ENCODE measurements around the gene TSPYL1. TPM values are rescaled to one million over a fixed set of nuclear protein-coding genes. Genes with fewer than 3 reads are reported as not detected.
A peak's percentile ranks its signal among the peaks of the same experiment; 100 is the strongest.
"Not testable (repeated sequence)": the region's sequence is repeated elsewhere in the genome, so short reads cannot be mapped to it uniquely, and the experiment has no call there.

The TSPYL1 gene
- total RNA-seq, 2 experiments from 2014 or later: 37.8 to 38.4 TPM

DNA sequence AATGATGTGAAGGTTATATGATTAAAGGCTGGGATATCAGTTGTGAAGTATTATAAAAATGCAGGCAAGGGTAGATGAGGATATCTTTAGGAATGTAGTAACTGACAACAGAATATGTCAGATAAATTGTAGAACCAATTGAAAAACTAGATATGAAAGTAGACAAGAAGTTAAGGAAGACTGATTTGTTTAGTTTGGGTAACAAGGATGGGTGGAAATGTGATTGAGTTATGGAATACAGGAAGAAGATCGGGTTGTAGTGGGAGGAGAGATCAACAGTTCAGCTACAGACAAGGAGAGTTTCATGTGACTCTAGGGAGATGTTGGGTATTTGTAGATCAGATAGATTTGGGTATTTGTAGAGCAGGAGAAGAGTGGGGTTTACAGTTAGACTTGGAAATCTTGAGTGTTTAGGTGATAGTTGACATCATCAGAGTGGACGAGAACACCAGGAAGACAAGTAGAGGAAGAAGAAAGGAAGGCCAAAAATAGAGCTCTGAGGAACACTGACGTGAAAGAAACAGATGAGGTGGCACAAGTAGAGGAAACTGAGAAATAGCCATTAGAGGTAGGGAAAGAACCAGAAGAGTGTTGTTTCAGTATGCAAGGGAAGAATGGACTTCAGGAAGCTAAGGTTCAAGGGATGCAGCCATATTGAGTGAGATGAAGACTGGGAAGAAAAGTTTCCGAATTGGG lies 12.1 kb upstream of the TSPYL1 start:
- Mint-ChIP-seq H3K9me3 (ENCODE audit: insufficient read depth) (no peaks in the 10 kb centered on the region), H3K4me1 (ENCODE audit: low read depth) (no peaks in the 10 kb centered on the region), H3K4me3 (no peak overlapping the region), H3K27ac (no peak overlapping the region), H3K27me3 (ENCODE audit: low read depth) (peaks cover 2% of the 10 kb centered on the region), H3K36me3 (ENCODE audit: low read depth) (no peaks in the 10 kb centered on the region)
- DNase-seq (no peak), ATAC-seq (no peak)
- ChIA-PET CTCF (interaction anchor here (1.2 to 1.4 kb wide), 2 partner anchors 243 to 271 kb away, joined by 3 read pairs; no protein-coding TSS in a partner anchor), POLR2A (no interaction called here)

DNA sequence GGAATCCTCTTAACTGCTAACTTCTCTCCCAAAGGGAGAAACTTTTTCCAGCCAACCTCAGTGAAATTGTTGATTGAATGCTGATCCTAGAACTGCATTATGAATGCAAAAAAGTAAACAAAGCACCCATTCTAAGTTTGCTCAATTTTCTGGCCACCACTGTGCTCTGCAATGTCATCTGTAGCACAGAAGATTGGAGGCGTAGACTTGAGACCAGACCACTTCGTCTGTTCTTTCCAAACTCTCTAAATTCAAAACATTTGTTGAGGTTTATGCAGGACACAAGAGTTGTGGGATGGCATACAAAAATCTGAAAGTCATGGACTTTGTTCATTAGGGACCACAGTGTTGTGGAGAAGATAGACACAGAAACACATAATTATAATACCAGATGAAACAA lies 11.1 kb upstream of the TSPYL1 start:
- no peaks in the 10 kb centered on the region for H3K36me3 Mint-ChIP-seq (ENCODE audit: low read depth)
- H3K4me3 Mint-ChIP-seq: no peak overlapping the region
- ChIA-PET CTCF (interaction anchor here (1.4 to 3.5 kb wide), 2 partner anchors 243 to 272 kb away, joined by 3 to 39 read pairs; no protein-coding TSS in a partner anchor), POLR2A (no interaction called here)
- DNase-seq (no peak), ATAC-seq (no peak)
- H3K9me3 Mint-ChIP-seq (ENCODE audit: insufficient read depth): no peaks in the 10 kb centered on the region
- H3K27me3 Mint-ChIP-seq (ENCODE audit: low read depth): peaks cover 2% of the 10 kb centered on the region
- no peak overlapping the region for H3K27ac Mint-ChIP-seq
- no peaks in the 10 kb centered on the region for H3K4me1 Mint-ChIP-seq (ENCODE audit: low read depth)

DNA sequence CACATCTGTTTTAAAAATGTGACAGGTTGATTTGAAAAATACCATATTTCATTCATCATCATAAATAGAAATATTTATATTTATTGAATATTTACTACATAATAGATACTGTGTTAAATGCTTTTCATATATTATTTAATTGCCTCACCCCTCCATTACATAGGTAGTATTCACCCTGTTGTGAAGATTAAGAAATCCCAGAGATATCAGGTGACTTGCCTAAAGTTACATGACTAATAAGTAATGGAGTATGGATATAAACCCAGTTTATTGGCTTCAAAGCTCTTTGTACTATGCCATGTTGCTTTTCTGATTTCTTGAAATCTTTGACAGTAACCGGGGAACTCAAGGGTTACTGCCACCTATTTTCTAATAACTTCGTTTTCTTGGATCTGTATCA lies 10.1 kb upstream of the TSPYL1 start:
- H3K27me3 Mint-ChIP-seq (ENCODE audit: low read depth): no peaks in the 10 kb centered on the region
- no peaks in the 10 kb centered on the region for H3K36me3 Mint-ChIP-seq (ENCODE audit: low read depth)
- POLR2A ChIA-PET: no interaction called here
- CTCF ChIA-PET: interaction anchor here (1.1 to 3.5 kb wide), 3 partner anchors 155 to 271 kb away, joined by 3 to 39 read pairs (median 4); no protein-coding TSS in a partner anchor
- no peaks in the 10 kb centered on the region for H3K9me3 Mint-ChIP-seq (ENCODE audit: insufficient read depth)
- H3K27ac Mint-ChIP-seq: no peak overlapping the region
- no peak overlapping the region for H3K4me3 Mint-ChIP-seq
- H3K4me1 Mint-ChIP-seq (ENCODE audit: low read depth): no peaks in the 10 kb centered on the region
- ATAC-seq: no peak
- no peak for DNase-seq

DNA sequence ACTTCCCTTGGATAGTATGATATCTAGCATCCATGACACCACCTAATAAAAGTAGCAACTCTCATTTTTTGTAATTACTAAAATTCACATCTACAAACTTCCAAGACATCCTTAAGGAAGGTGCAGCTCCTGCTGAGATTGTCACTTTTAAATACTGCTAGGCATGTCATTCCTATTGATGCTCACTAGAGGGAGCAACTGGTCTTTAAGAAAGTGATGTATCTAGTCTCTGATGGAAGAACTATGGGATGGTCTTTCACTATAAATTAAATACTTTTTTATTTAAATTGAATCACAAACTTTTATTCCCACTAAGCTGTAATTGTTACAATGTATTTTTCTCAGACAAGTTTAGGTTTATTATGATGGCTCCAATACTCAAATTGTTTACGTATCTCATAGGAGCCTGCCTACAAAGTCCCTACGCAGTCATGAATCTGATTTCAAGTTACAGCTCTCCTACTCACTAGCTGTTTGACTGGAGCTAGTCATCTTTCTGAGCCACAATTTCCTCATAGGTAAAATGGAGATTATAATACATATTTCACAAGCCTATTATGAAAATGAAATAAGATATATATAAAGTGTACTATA lies 8.1 kb upstream of the TSPYL1 start:
- DNase-seq (no peak), ATAC-seq (peak; percentile 36)
- Mint-ChIP-seq H3K27ac (no peak overlapping the region), H3K4me1 (ENCODE audit: low read depth) (no peaks in the 10 kb centered on the region), H3K36me3 (ENCODE audit: low read depth) (no peaks in the 10 kb centered on the region), H3K9me3 (ENCODE audit: insufficient read depth) (no peaks in the 10 kb centered on the region), H3K27me3 (ENCODE audit: low read depth) (no peaks in the 10 kb centered on the region), H3K4me3 (no peak overlapping the region)
- ChIA-PET POLR2A (no interaction called here), CTCF (interaction anchor here (0.6 to 3.5 kb wide), 42 partner anchors 8 to 361 kb away, joined by 3 to 39 read pairs (median 4); partner anchors contain the start of genes CALHM4, CALHM5, CALHM6 and RWDD1)

DNA sequence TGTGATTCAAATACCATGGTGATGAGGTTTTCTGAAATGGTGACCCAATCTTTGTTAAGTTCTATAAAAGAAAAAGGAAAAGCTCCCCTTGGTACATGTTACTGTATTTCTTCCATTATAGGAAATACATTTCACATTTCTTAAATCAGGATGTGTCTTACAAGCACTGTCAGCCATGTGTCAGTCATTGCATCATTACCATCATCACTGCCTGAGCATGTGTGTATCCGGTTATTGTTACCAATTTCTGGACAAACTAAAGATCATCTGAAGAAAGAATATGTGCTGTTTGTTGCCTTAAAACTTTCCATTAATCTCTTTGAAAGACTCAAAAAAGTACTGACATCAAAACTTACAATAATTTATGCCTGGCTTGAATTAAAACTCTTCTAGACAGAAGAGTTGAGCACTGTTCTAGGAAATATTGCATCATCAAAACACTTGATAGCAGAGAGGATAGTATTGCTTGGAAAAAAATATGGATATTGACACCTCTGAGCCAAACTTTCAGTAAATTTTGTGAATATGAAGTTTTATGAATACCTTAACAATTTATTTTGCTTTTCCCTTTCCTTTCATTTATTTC lies 7.1 kb upstream of the TSPYL1 start:
- Mint-ChIP-seq H3K36me3 (ENCODE audit: low read depth) (no peaks in the 10 kb centered on the region), H3K27me3 (ENCODE audit: low read depth) (no peaks in the 10 kb centered on the region), H3K9me3 (ENCODE audit: insufficient read depth) (no peaks in the 10 kb centered on the region), H3K4me1 (ENCODE audit: low read depth) (no peaks in the 10 kb centered on the region), H3K27ac (no peak overlapping the region), H3K4me3 (no peak overlapping the region)
- ATAC-seq (no peak), DNase-seq (no peak)
- POLR2A ChIA-PET: no interaction called here
- CTCF ChIA-PET: interaction anchor here (0.6 to 3.5 kb wide), 28 partner anchors 7 to 362 kb away, joined by 3 to 39 read pairs (median 4); partner anchors contain the start of genes CALHM4, RWDD1 and TSPYL1

DNA sequence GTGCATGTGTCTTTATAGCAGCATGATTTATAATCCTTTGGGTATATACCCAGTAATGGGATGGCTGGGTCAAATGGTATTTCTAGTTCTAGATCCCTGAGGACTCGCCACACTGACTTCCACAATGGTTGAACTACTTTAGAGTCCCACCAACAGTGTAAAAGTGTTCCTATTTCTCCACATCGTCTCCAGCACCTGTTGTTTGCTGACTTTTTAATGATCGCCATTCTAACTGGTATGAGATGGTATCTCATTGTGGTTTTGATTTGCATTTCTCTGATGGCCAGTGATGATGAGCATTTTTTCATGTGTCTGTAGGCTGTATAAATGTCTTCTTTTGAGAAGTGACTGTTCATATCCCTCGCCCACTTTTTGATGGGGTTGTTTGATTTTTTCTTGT lies 5.3 kb upstream of the TSPYL1 start:
- H3K36me3 Mint-ChIP-seq (ENCODE audit: low read depth); H3K27me3 Mint-ChIP-seq (ENCODE audit: low read depth); H3K4me3 Mint-ChIP-seq; CTCF ChIA-PET; ATAC-seq; DNase-seq; POLR2A ChIA-PET; H3K9me3 Mint-ChIP-seq (ENCODE audit: insufficient read depth); H3K27ac Mint-ChIP-seq: not testable (repeated sequence)
- H3K4me1 Mint-ChIP-seq (ENCODE audit: low read depth): peaks cover 11% of the 10 kb centered on the region

DNA sequence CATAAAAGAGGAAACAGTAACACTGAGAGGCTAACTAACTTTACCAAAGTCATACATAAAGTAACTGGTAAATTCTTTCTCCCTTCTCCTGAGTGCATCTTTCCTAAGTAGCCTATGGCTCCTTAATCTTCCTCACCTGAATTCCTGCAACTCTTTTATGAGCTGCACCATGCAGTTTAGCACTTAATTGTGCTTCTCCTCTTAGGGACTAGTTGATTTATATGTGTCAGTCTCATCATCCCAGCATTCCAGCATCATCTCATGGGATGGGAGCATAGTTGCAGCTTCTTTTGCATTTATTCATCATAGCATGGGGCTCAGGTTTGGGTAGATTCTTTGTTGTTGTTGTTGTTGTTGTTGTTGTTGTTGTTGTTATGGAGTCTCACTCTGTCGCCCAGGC lies 3.5 kb upstream of the TSPYL1 start:
- Mint-ChIP-seq H3K27me3 (ENCODE audit: low read depth) (no peaks in the 10 kb centered on the region), H3K27ac (no peak overlapping the region), H3K9me3 (ENCODE audit: insufficient read depth) (no peaks in the 10 kb centered on the region), H3K4me3 (no peak overlapping the region), H3K4me1 (ENCODE audit: low read depth) (peaks cover 18% of the 10 kb centered on the region), H3K36me3 (ENCODE audit: low read depth) (peaks cover 15% of the 10 kb centered on the region)
- DNase-seq (no peak), ATAC-seq (no peak)
- ChIA-PET POLR2A (no interaction called here), CTCF (interaction anchor here (1.7 kb wide), 1 partner anchor 251 kb away, joined by 5 read pairs; no protein-coding TSS in a partner anchor)

DNA sequence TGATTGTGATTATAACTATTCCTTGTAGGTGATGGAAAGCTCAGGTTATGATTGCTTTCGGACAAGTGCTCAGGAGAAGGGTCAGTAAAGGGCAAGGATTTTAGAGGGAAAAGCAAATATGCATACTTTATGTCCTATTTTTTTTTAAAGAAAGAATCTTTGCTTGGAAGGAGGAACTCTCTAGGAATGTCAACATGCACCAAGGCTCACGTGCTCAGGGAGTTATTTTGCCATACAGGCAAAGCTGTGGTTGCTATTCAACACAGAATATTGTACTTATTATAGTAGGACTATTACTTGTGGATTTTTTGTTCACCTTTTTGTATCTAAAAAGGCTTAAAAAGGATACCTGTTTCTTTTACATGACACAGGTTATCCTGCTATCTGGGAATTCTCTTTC lies 3.0 kb upstream of the TSPYL1 start:
- H3K36me3 Mint-ChIP-seq (ENCODE audit: low read depth): peaks cover 19% of the 10 kb centered on the region
- CTCF ChIA-PET: interaction anchor here (1.7 kb wide), 1 partner anchor 251 kb away, joined by 5 read pairs; no protein-coding TSS in a partner anchor
- POLR2A ChIA-PET: no interaction called here
- H3K4me3 Mint-ChIP-seq: no peak overlapping the region
- peaks cover 23% of the 10 kb centered on the region for H3K4me1 Mint-ChIP-seq (ENCODE audit: low read depth)
- ATAC-seq (no peak), DNase-seq (no peak)
- H3K9me3 Mint-ChIP-seq (ENCODE audit: insufficient read depth): no peaks in the 10 kb centered on the region
- no peaks in the 10 kb centered on the region for H3K27me3 Mint-ChIP-seq (ENCODE audit: low read depth)
- no peak overlapping the region for H3K27ac Mint-ChIP-seq

DNA sequence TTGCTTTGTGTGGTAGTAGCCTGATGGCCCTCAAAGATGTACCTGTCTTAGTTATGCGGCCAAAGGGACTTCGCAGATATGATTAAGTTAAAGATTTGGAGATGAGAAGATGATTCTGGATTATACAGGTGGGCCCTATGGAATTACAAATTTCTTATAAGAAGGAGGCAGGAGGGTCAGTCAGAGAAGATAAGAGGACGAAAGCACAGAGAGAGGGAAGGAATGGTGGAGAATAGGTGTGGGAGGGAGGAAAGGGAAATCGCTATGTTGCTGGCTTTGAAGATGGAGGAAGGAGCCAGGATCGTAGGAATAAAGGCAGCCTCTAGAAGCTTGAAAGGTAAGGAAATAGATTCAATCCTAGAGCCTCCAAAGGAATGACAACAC lies 1.2 kb upstream of the TSPYL1 start:
- POLR2A ChIA-PET: interaction anchor here (1.9 to 4.4 kb wide), 4 partner anchors 10 to 290 kb away, joined by 5 to 51 read pairs (median 20); partner anchors contain the start of genes RWDD1 and TSPYL4
- CTCF ChIA-PET: interaction anchor here (1.2 to 3.0 kb wide), 5 partner anchors 10 to 280 kb away, joined by 5 to 13 read pairs (median 5); no protein-coding TSS in a partner anchor
- no peaks in the 10 kb centered on the region for H3K27me3 Mint-ChIP-seq (ENCODE audit: low read depth)
- peaks cover 31% of the 10 kb centered on the region for H3K36me3 Mint-ChIP-seq (ENCODE audit: low read depth)
- H3K9me3 Mint-ChIP-seq (ENCODE audit: insufficient read depth): no peaks in the 10 kb centered on the region
- peaks cover 36% of the 10 kb centered on the region for H3K4me1 Mint-ChIP-seq (ENCODE audit: low read depth)
- peak overlapping the region; percentile 98 for H3K27ac Mint-ChIP-seq
- peak overlapping the region; percentile 96 for H3K4me3 Mint-ChIP-seq
- no peak for DNase-seq
- no peak for ATAC-seq

DNA sequence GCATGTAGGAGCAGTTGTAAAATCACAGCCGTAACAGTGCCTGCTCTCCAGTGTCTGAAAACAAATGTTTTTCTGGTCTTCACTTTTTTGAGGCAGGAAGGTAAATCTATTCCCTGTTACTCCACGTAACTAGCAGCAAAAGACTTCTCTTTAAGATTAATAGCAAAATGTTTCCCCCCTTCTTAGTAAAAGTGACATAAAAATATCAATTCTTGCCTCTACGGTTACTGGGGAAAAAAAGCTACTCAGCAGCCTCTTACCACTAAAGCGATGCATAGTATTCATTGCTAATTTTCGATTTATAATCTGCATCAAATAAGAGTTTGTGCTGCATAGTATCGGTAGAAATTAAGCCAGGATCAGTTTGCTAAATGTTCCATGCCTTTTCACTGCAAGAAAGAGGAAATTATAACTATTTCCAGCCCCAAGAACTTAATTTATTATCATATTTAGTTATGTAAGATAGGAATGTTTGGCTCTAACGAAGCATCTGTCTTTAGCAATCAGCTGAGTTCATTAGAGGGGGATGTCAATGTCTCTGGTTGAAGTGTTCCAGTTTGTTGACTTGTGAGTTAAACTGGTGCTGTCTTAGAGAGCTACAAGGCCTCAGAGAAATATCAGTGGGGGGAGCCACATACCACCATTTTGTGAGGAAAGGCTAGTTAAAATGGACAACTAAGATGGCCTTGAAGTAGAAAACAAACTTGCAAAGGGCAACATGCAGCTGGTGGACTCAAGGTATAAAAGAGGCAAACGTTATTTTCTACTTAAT lies 617 bp upstream of the TSPYL1 start:
- ChIA-PET CTCF (interaction anchor here (0.6 to 3.0 kb wide), 8 partner anchors 7 to 281 kb away, joined by 4 to 13 read pairs (median 6); partner anchors contain the start of gene TSPYL4), POLR2A (interaction anchor here (0.7 to 4.4 kb wide), 12 partner anchors 9 to 1291 kb away, joined by 3 to 51 read pairs (median 4); partner anchors contain the start of genes NT5DC1, RWDD1 and TSPYL4)
- Mint-ChIP-seq H3K4me1 (ENCODE audit: low read depth) (peaks cover 42% of the 10 kb centered on the region), H3K9me3 (ENCODE audit: insufficient read depth) (no peaks in the 10 kb centered on the region), H3K27me3 (ENCODE audit: low read depth) (no peaks in the 10 kb centered on the region), H3K4me3 (peak overlapping the region; percentile 96), H3K27ac (peak overlapping the region; percentile 98), H3K36me3 (ENCODE audit: low read depth) (peaks cover 34% of the 10 kb centered on the region)
- DNase-seq (no peak), ATAC-seq (no peak)

DNA sequence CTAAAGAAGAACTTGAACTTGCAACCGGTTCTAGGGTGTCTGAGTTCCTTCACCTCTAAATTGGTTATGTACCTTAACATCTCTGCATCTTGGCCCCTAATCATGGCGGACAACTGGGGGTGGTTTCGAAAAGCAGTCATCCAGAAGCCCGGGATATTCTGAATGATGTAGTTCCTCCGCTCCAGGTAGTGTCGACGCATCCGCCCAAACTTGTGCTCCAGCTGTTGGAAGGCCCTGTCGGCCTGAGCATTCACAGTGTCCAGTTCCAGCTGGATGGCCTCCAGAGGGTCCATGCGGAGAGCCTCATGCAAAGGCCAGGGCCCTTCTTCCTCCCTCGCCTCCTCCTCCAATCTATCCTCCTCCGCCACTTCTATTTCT lies 887 bp downstream of the TSPYL1 start:
- H3K27ac Mint-ChIP-seq: peak overlapping the region; percentile 98
- H3K4me1 Mint-ChIP-seq (ENCODE audit: low read depth): peaks cover 46% of the 10 kb centered on the region
- H3K27me3 Mint-ChIP-seq (ENCODE audit: low read depth): no peaks in the 10 kb centered on the region
- peak overlapping the region; percentile 96 for H3K4me3 Mint-ChIP-seq
- no peak for DNase-seq
- POLR2A ChIA-PET: interaction anchor here (0.6 to 4.4 kb wide), 13 partner anchors 8 to 403 kb away, joined by 3 to 51 read pairs (median 4); partner anchors contain the start of genes KPNA5, NT5DC1, RWDD1 and TSPYL4
- H3K9me3 Mint-ChIP-seq (ENCODE audit: insufficient read depth): no peaks in the 10 kb centered on the region
- CTCF ChIA-PET: interaction anchor here (1.0 to 3.0 kb wide), 7 partner anchors 8 to 292 kb away, joined by 3 to 13 read pairs (median 9); partner anchors contain the start of gene RWDD1
- no peak for ATAC-seq
- H3K36me3 Mint-ChIP-seq (ENCODE audit: low read depth): peaks cover 43% of the 10 kb centered on the region
